ENCODE results near the gene MRPL30.
"Not testable (repeated sequence)": the region's sequence is repeated elsewhere in the genome, so short reads cannot be mapped to it uniquely, and the experiment has no call there.

The MRPL30 gene

GRCh38 chr2:99180755-99181623 lies at the start of gene MRPL30, which contains the start of gene MITD1:
Gene MRPL30, plus strand, starts transcription at chr2:99181184. Its CDS starts 5,020 bp downstream, at chr2:99186204.
Gene MITD1, minus strand, starts transcription at chr2:99181058. Its CDS starts 77 bp downstream, at chr2:99180981.
- DNase-seq (ENCODE audit: low read depth): peak; percentile 85

- DNase-seq (ENCODE audit: low read depth): not testable (repeated sequence)
These were observed 45.9 kb upstream of the MRPL30 start for GRCh38 chr2:99135044-99135556.

GRCh38 chr2:99139003-99139402 lies 42.0 kb upstream of the MRPL30 start:
- no peak for DNase-seq (ENCODE audit: low read depth)

GRCh38 chr2:99140056-99140859 lies 40.7 kb upstream of the MRPL30 start:
- no peak for DNase-seq (ENCODE audit: low read depth)

GRCh38 chr2:99140860-99141109 lies 40.2 kb upstream of the MRPL30 start:
- no peak for DNase-seq (ENCODE audit: low read depth)

GRCh38 chr2:99141110-99142108 lies 39.6 kb upstream of the MRPL30 start, which contains the start of gene C2orf15:
Gene C2orf15, plus strand, starts transcription at chr2:99141707. Its CDS starts 8,852 bp downstream, at chr2:99150559.
- peak; percentile 96 for DNase-seq (ENCODE audit: low read depth)

- DNase-seq (ENCODE audit: low read depth): no peak
These were observed 30.3 kb upstream of the MRPL30 start for GRCh38 chr2:99150706-99151105.

GRCh38 chr2:99152199-99152895 lies 28.6 kb upstream of the MRPL30 start:
- no peak for DNase-seq (ENCODE audit: low read depth)

- DNase-seq (ENCODE audit: low read depth): no peak
These were observed 26.9 kb upstream of the MRPL30 start for GRCh38 chr2:99153921-99154604.

- peak; percentile 89 for DNase-seq (ENCODE audit: low read depth)
These were observed 26.1 kb upstream of the MRPL30 start, which contains the start of the genes LIPT1 and TSGA10 for GRCh38 chr2:99154643-99155536. Gene LIPT1, plus strand, starts transcription at chr2:99154967. Its CDS starts 6,991 bp downstream, at chr2:99161958. Gene TSGA10, minus strand, starts transcription at chr2:99154942. Its CDS starts 45,503 bp downstream, at chr2:99109439.

- no peak for DNase-seq (ENCODE audit: low read depth)
These were observed 24.1 kb upstream of the MRPL30 start for GRCh38 chr2:99156891-99157290.

GRCh38 chr2:99158599-99158998 lies 22.4 kb upstream of the MRPL30 start:
- DNase-seq (ENCODE audit: low read depth): no peak

- DNase-seq (ENCODE audit: low read depth): no peak
These were observed 21.4 kb upstream of the MRPL30 start for GRCh38 chr2:99159594-99159993.

- no peak for DNase-seq (ENCODE audit: low read depth)
These were observed 14.8 kb upstream of the MRPL30 start for GRCh38 chr2:99166218-99166617.

- DNase-seq (ENCODE audit: low read depth): no peak
These were observed 11.4 kb upstream of the MRPL30 start for GRCh38 chr2:99169534-99169933.

- no peak for DNase-seq (ENCODE audit: low read depth)
These were observed 9.4 kb upstream of the MRPL30 start for GRCh38 chr2:99171377-99172140.

GRCh38 chr2:99181624-99182000 lies 628 bp downstream of the MRPL30 start:
- no peak for DNase-seq (ENCODE audit: low read depth)

- DNase-seq (ENCODE audit: low read depth): no peak
These were observed 2.0 kb downstream of the MRPL30 start for GRCh38 chr2:99183025-99183424.

All from activated T-cell treated with anti-CD3 and anti-CD28 coated beads for 24 hours (primary cell).